HUDEP-2 (cell line): ENCODE measurements around the gene SHROOM3.
"Not testable (repeated sequence)": the region's sequence is repeated elsewhere in the genome, so short reads cannot be mapped to it uniquely, and the experiment has no call there.

ENCODE experiments used
- DNase-seq, 76 experiments: peaks; one replicate each; lab custom pipeline; 2025; ENCODE audit not compliant: unreplicated experiment in 76 of 76; lab: John Stamatoyannopoulos, UW

SHROOM3 gene

DNA sequence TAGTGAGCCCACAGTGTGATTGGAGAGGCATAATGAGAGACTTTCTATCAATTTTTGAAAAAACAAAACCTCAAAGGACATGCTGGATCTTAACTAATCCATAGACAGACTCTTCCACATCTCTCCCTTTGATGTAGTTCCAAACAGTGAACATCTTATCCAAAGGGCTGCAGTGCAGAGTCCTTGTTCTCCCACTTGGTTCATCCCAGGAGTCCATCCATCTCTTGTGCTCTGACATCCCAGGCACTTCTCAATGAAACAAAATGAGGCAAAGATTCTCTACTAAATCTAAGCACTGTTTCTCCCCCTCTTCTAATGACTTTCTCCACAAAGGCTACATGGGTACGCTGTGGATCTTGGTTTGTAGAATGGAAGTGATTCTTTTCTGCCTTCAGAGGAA, 8.3 kb downstream of the SHROOM3 start:
- DNase-seq = no peak

GRCh38 chr4:76445911-76446310, 10.9 kb downstream of the SHROOM3 start:
- no peak for DNase-seq

GRCh38 chr4:76447393-76447851, 12.4 kb downstream of the SHROOM3 start:
- DNase-seq = no peak

- no peak for DNase-seq
These were observed 13.2 kb downstream of the SHROOM3 start for GRCh38 chr4:76448211-76448610.

DNA sequence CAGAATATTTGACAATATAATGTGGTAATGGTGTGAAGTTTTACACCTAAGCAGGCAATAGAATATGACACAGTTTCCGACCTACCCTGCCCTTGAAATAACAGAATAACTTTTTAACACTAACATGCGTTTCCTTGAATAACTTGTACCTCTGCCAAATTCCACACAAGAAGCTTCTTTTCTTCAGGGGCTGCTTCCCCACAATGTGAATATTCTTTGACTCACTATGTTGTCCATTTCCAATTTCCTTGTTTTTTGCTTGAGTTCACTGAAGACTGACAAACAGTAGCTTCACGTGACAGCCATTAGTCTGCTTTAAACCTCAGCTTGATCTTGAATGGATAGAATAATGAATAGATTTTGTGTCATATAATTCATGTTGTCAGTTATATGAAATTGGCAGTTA, 14.3 kb downstream of the SHROOM3 start:
- DNase-seq = no peak

- DNase-seq = no peak
These were observed 14.8 kb downstream of the SHROOM3 start for GRCh38 chr4:76449833-76450232.

DNA sequence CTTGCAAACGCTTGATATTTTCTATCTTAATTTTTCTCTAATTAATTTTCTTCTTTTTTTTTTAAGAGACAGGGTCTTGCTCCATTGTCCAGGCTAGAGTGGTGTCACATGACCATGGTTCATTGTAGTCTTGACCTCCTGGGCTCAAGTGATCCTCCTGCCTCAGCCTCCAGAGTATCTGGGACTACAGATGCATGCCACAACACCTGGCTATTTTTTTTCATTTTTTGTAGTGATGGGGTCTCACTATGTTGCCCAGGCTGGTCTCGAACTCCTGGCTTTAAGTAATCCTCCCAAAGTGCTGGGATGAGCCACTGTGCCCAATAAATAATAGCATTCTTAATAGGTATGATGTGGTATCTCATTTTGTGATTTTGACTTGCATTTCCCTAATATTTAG, 18.2 kb downstream of the SHROOM3 start:
- no peak for DNase-seq

DNA sequence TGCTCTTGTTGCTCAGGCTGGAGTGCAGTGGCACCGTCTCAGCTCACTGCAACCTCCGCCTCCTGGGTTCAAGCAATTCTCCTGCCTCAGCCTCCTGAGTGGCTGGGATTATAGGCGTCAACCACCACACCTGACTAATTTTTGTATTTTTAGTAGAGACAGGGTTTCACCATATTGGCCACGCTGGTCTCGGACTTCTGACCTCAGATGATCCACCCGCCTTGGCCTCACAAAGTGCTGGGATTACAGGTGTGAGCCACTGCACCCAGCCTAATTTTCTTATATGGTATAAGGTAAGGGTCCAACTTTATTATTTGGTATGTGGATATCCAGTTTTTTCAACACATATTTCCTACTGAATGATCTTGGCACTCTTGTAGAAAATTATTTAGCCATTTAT, 19.0 kb downstream of the SHROOM3 start:
- not testable (repeated sequence) for DNase-seq

DNA sequence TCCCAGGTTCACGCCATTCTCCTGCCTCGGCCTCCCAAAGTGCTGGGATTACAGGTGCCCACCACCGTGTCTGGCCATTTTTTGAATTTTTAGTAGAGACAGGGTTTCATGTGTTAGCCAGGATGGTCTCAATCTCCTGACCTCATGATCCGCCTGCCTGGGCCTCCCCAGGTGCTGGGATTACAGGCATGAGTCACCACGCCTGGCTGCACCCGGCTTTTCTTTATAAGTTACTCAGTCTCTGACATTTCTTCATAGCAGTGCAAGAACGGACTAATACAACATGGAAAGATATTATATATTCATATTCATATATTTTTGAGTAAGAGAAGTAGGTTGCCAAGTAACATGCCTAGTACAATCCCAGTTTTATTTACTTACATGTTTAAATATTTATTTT, 22.9 kb downstream of the SHROOM3 start:
- DNase-seq = no peak

- DNase-seq = no peak
These were observed 23.3 kb downstream of the SHROOM3 start for GRCh38 chr4:76458297-76458696.

- DNase-seq = no peak
These were observed 23.8 kb downstream of the SHROOM3 start for GRCh38 chr4:76458825-76459224.

DNA sequence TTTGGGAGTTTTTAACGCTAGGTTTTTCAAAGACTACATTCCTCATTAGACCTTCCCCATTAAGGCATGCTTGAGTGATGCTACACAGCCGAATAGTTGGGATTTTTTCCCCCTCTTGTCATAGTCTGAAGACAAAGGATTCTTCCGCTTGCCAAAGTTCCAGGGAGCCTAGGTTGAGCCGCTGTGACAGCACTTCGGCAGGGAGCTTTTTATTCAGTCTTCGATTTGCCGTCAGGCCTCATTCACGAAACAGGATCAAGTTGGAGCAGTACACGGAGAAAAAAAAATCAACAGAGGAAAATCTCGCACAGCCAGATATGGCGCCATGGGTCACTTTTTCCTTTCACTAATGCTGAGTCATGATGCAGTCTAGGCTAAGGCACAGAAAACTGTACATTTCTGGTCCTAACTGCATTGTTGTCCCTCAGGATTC, 24.3 kb downstream of the SHROOM3 start:
- DNase-seq = no peak

GRCh38 chr4:76463568-76463967, 28.5 kb downstream of the SHROOM3 start:
- no peak for DNase-seq

GRCh38 chr4:76470064-76470463, 35.0 kb downstream of the SHROOM3 start:
- DNase-seq = no peak

DNA sequence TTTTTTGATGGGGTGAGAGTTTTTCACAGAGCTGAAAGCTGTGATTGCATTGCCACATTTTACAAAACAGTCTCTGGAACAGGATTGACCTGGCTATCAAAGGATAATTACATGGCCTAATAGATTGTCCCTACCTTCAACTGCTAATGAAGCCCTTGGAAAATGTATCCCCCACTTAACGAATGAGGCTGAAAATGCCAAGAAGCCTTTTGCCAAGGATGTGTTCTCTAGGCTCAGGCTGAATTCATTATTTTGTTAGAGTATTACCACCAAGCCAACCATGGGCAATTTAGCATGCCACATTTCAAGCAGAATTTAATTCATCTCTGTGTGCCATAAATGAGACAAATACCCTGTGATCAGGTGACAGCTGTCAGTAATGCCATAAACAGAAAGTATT, 35.5 kb downstream of the SHROOM3 start:
- no peak for DNase-seq

- DNase-seq = no peak
These were observed 41.5 kb downstream of the SHROOM3 start for GRCh38 chr4:76476571-76476970.

DNA sequence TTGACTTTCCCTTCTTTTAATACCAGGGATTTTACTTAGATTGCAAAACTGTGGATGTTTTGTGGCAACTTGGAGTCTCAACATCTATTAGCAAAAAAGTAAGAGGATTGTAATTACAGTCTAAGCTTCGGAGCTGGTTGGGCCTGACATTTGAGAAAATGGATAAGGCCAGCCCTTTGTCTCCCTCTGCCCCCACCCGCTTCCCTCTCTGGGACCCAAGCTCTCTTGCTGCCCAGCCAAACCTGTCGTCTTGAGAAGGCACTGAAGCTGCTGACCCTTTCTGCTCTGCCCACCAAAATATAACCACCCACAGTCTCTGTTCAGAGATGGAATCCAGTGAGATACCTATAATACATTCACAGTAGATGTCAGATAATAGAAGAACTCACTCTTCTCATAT, 49.6 kb downstream of the SHROOM3 start:
- no peak for DNase-seq

DNA sequence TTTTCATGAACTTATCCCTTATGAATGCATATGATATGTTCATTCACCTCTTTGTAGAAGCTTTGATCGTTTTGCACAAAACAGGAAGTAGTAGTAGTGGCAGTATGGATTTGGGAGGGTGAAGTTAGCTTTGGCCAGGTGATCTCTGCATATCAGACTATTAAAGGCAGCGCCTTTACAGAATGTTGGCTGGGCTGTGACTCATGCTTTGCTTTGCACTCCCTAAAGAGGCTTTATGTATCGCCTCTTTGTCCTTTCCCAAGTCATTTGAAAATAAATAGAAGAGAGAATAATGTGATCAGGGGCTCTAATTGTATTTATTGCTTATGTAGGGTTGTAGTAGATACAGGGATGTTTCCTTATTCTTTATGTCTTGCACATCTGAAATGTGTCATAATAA, 50.4 kb downstream of the SHROOM3 start:
- DNase-seq = no peak

- no peak for DNase-seq
These were observed 51.7 kb downstream of the SHROOM3 start for GRCh38 chr4:76486588-76487276.

GRCh38 chr4:76487621-76488020, 52.6 kb downstream of the SHROOM3 start:
- no peak for DNase-seq

DNA sequence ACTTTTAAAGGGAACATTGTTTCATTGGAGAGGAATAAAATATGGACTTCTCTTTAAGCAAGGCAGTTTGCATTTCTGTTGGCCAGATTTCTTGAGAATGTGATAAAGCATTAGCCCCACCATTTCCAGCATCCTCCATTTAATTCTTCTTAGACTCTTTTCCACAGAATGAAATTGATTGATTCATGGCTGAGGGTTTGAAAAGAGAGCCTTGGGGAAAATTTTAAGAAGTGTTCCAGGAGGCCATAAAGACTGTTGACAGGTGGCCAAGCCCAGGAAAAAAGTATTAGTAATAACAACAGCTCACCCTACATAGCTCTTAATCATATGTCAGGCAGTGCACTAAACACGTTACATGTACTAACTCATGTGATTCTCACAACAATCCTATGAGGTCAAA, 53.4 kb downstream of the SHROOM3 start:
- DNase-seq = no peak

GRCh38 chr4:76488888-76489685, 54.1 kb downstream of the SHROOM3 start:
- DNase-seq = no peak
